MM.1S (cell line): ENCODE data around the gene NKIRAS1.
"Not testable (repeated sequence)": the region's sequence is repeated elsewhere in the genome, so short reads cannot be mapped to it uniquely, and the experiment has no call there.

ENCODE experiments used
- CTCF ChIP-seq: fragments of 300-600 bp; sonication (generic); IDR thresholded peaks from 2 replicates; pipeline ENCODE4 v1.5.1; 2016; ENCODE audit warnings: antibody characterized with exemption, low read length, mixed read lengths
- EZH2 ChIP-seq: fragments of 300-600 bp; sonication (generic); optimal IDR thresholded peaks from 2 replicates; pipeline ENCODE3; 2017; ENCODE audit warnings: low read depth, mild to moderate bottlenecking, antibody characterized with exemption, low read length, mixed read lengths
- EZH2phosphoT487 ChIP-seq: fragments of 300-600 bp; sonication (generic); IDR thresholded peaks from 2 replicates; pipeline ENCODE4 v1.6.1; 2018; ENCODE audit warnings: antibody characterized with exemption, low read length

- TF ChIP-seq CTCF, EZH2phosphoT487, EZH2: not testable (repeated sequence)
These were observed 1.5 kb upstream of the NKIRAS1 start for GRCh38 chr3:23918331-23918730.
